NCI-H345 (cell line): ENCODE data around the gene ENAH.

Source experiments
- DNase-seq: peaks from one replicate; lab custom pipeline; 2025; lab: John Stamatoyannopoulos, UW

ENAH gene

GRCh38 chr1:225603538-225604354 lies 49.2 kb downstream of the ENAH start:
- no peak for DNase-seq

- no peak for DNase-seq
Measured at GRCh38 chr1:225602590-225603206, 50.2 kb downstream of the ENAH start.

- DNase-seq = no peak
Measured at GRCh38 chr1:225601902-225602589, 50.9 kb downstream of the ENAH start.

GRCh38 chr1:225598847-225599246 lies 54.1 kb downstream of the ENAH start:
- no peak for DNase-seq

- no peak for DNase-seq
Measured at GRCh38 chr1:225597926-225598575, 54.9 kb downstream of the ENAH start.

GRCh38 chr1:225596736-225597135 lies 56.2 kb downstream of the ENAH start:
- DNase-seq = no peak

- no peak for DNase-seq
Measured at GRCh38 chr1:225595974-225596551, 56.9 kb downstream of the ENAH start.

- DNase-seq = no peak
Measured at GRCh38 chr1:225595452-225595851, 57.5 kb downstream of the ENAH start.

- DNase-seq = no peak
Measured at GRCh38 chr1:225593414-225593813, 59.5 kb downstream of the ENAH start.

GRCh38 chr1:225592362-225593025 lies 60.4 kb downstream of the ENAH start:
- no peak for DNase-seq

GRCh38 chr1:225587310-225587709 lies 65.6 kb downstream of the ENAH start:
- DNase-seq = no peak

- no peak for DNase-seq
Measured at GRCh38 chr1:225581186-225581585, 71.7 kb downstream of the ENAH start.

GRCh38 chr1:225580238-225581099 lies 72.5 kb downstream of the ENAH start:
- DNase-seq = no peak

- no peak for DNase-seq
Measured at GRCh38 chr1:225578251-225578977, 74.5 kb downstream of the ENAH start.

- no peak for DNase-seq
Measured at GRCh38 chr1:225577241-225577640, 75.7 kb downstream of the ENAH start.

GRCh38 chr1:225573216-225573615 lies 79.7 kb downstream of the ENAH start:
- no peak for DNase-seq

GRCh38 chr1:225572422-225572821 lies 80.5 kb downstream of the ENAH start:
- DNase-seq = no peak

- no peak for DNase-seq
Measured at GRCh38 chr1:225567789-225568188, 85.1 kb downstream of the ENAH start.

GRCh38 chr1:225565847-225566246 lies 87.1 kb downstream of the ENAH start:
- DNase-seq = no peak

- no peak for DNase-seq
Measured at GRCh38 chr1:225561675-225562074, 91.2 kb downstream of the ENAH start.
